ENCODE measurements around the gene ABCC3.

DNA sequence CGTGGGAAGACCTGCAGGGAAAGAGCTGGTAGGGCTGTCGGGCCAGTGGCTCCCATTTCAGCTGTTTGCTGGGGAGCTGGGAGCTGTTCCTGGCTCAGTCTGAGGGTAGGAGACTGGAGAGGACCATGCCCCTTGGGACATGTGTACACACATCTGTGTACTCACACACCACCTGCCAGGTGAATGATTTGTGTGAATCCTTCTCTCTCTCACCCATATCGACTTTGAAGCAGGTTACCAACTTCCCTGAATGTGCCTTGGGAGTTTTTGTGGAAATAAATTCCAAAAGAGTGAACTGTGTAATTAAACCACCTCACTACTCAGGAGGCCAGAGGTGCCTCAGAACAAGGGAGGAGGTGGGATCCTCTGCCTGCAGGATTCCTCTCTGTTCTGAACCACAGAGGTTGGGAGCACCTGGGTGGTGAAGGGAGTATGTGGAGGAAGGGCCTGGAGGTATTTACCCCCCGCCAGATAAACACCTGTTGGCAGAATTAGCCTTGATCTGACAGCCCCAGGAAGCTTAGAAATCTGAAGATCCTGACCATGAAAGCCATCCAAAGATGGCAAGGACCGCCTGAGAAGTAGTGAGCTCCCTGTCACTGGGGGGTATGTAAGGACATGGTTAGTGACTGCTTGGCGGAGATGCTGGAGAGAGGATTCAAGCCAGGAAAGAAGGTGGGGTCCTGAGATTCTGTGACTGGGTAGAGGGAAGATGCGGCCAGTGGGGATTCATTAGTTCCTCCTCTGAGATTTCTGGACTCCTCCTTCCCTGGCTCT lies 3.3 kb downstream of the ABCC3 start:
- TF ChIP-seq EZH2 (IDR thresholded peaks at IDR 0.05; ENCODE audit: borderline replicate concordance, low read depth, low read length, poor library complexity, severe bottlenecking): no peak
- TF ChIP-seq, protein P1, sequence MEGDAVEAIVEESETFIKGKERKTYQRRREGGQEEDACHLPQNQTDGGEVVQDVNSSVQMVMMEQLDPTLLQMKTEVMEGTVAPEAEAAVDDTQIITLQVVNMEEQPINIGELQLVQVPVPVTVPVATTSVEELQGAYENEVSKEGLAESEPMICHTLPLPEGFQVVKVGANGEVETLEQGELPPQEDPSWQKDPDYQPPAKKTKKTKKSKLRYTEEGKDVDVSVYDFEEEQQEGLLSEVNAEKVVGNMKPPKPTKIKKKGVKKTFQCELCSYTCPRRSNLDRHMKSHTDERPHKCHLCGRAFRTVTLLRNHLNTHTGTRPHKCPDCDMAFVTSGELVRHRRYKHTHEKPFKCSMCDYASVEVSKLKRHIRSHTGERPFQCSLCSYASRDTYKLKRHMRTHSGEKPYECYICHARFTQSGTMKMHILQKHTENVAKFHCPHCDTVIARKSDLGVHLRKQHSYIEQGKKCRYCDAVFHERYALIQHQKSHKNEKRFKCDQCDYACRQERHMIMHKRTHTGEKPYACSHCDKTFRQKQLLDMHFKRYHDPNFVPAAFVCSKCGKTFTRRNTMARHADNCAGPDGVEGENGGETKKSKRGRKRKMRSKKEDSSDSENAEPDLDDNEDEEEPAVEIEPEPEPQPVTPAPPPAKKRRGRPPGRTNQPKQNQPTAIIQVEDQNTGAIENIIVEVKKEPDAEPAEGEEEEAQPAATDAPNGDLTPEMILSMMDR (conservative IDR thresholded peaks at IDR 0.05; ENCODE audit: low read depth, low read length): no peak

Measured in A673 (cell line).